ENCODE data around the gene DNAJB6. TPM values are rescaled to one million over a fixed set of nuclear protein-coding genes. Genes with fewer than 3 reads are reported as not detected.

Gene DNAJB6
- total and polyA plus RNA-seq, 2 donors (not counting 3 experiments of a cell fraction or from before 2014, with no cell fraction given): 69.6 to 135 TPM

DNA sequence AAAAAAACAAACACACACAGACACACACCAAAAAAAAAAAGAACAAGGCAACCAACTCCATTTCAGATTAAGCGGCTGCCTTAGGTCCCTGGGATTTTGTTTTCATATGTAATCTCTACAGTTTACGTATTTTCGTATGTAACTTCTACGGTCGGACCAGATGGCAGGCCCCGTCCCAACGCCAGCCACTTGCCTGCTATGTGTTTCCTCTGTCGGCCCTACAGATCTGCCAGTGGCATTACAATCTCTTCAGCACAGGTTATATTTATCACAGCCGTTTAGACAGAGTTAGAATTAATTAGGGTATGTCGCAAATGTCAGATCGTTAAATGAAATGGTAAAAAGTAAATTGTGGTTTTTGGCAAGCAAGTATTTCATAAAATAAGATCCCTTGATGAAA is 99.3 kb downstream of the DNAJB6 start:
- Histone ChIP-seq H3K79me2 (ENCODE audit: control insufficient read depth, insufficient read depth, low read length) (no peaks in the 10 kb centered on the region), H3K9me1 (replicated peaks; ENCODE audit: control insufficient read depth, extremely low read depth, insufficient read depth, low read length) (no peaks in the 10 kb centered on the region), H3K4me2 (ENCODE audit: insufficient read depth, low read length) (no peak overlapping the region), H3K4me3 (replicated peaks in 1 of 3; ENCODE audit: insufficient read depth in 1 of 3, low read depth in 1 of 3, low read length in 3 of 3) (no peak overlapping the region), H3K9me3 (replicated peaks; ENCODE audit: control insufficient read depth, insufficient read depth, low read length) (no peaks in the 10 kb centered on the region), H3K27ac (ENCODE audit: insufficient read depth, low read depth, low read length) (no peak overlapping the region), H3K36me3 (ENCODE audit: control insufficient read depth in 2 of 2, extremely low read depth in 1 of 2, insufficient read depth in 2 of 2, low read length in 2 of 2) (no peaks in the 10 kb centered on the region), H4K20me1 (replicated peaks; ENCODE audit: control insufficient read depth, extremely low read depth, insufficient read depth, low read length) (no peaks in the 10 kb centered on the region), H3K27me3 (ENCODE audit: control insufficient read depth in 2 of 2, insufficient read depth in 2 of 2, low read length in 2 of 2) (no peaks in the 10 kb centered on the region), H2AFZ (ENCODE audit: low read depth, low read length) (no peak overlapping the region), H3K9ac (replicated peaks; ENCODE audit: extremely low read depth, insufficient read depth, low read length) (no peak overlapping the region), H3K4me1 (ENCODE audit: control insufficient read depth, extremely low read depth, insufficient read depth, low read length) (peaks cover 2% of the 10 kb centered on the region)
- FAIRE-seq (no peak), DNase-seq (ENCODE audit: low read depth, low spot score) (no peak)
- intact Hi-C loops (cut with micrococcal nuclease): no loop called here
- ChIA-PET CTCF (no interaction called here), POLR2A (no interaction called here)
- BruUV-seq (replicated peaks): no TSS peak
- dilution Hi-C loops (cut with MboI; ENCODE audit: extremely low pct_ligation_motif_present, low sequenced_read_pairs): no loop called here
- TF ChIP-seq EZH2 (IDR thresholded peaks at IDR 0.05; ENCODE audit: borderline replicate concordance, low read depth, low read length, severe bottlenecking) (no peak), GATA2 (IDR thresholded peaks at IDR 0.05; ENCODE audit: insufficient read depth, insufficient read length, low read depth, low read length) (no peak), POLR2AphosphoS5 (IDR thresholded peaks at IDR 0.05; ENCODE audit: insufficient read depth, low read depth, low read length) (no peak), POLR2A (IDR thresholded peaks at IDR 0.05; ENCODE audit: low read depth, low read length) (no peak), MYC (IDR thresholded peaks at IDR 0.05; ENCODE audit: low read depth, low read length) (no peak), FOS (IDR thresholded peaks at IDR 0.05; ENCODE audit: borderline replicate concordance, insufficient read depth, low read length) (no peak), JUN (IDR thresholded peaks at IDR 0.05; ENCODE audit: borderline replicate concordance, insufficient read depth, insufficient read length, low read depth) (no peak)
- TF ChIP-seq, protein P1, sequence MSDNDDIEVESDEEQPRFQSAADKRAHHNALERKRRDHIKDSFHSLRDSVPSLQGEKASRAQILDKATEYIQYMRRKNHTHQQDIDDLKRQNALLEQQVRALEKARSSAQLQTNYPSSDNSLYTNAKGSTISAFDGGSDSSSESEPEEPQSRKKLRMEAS (IDR thresholded peaks at IDR 0.05; ENCODE audit: insufficient read depth, insufficient read length): no peak
- TF ChIP-seq, protein P2, sequence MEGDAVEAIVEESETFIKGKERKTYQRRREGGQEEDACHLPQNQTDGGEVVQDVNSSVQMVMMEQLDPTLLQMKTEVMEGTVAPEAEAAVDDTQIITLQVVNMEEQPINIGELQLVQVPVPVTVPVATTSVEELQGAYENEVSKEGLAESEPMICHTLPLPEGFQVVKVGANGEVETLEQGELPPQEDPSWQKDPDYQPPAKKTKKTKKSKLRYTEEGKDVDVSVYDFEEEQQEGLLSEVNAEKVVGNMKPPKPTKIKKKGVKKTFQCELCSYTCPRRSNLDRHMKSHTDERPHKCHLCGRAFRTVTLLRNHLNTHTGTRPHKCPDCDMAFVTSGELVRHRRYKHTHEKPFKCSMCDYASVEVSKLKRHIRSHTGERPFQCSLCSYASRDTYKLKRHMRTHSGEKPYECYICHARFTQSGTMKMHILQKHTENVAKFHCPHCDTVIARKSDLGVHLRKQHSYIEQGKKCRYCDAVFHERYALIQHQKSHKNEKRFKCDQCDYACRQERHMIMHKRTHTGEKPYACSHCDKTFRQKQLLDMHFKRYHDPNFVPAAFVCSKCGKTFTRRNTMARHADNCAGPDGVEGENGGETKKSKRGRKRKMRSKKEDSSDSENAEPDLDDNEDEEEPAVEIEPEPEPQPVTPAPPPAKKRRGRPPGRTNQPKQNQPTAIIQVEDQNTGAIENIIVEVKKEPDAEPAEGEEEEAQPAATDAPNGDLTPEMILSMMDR (IDR thresholded peaks at IDR 0.05; ENCODE audit: extremely low read depth in 1 of 2, insufficient read depth in 1 of 2, low read depth in 1 of 2, low read length in 2 of 2): no peak
